ENCODE results near the gene TSPAN18.

- TF ChIP-seq CTCF (IDR thresholded peaks at IDR 0.05; ENCODE audit: poor library complexity), result no peak
- no peak for TF ChIP-seq EZH2 (IDR thresholded peaks at IDR 0.05; ENCODE audit: borderline replicate concordance)
- no peak for TF ChIP-seq EZH2phosphoT487 (IDR thresholded peaks at IDR 0.05; ENCODE audit: low read depth, severe bottlenecking, unreplicated experiment)
Observed at GRCh38 chr11:44781655-44782054, 54.9 kb downstream of the TSPAN18 start.
